HEK293T (cell line): Measurements from ENCODE around the gene CLEC1A.

Experiments
- BHLHE40 ChIP-seq: fragments of 450-650 bp; IDR thresholded peaks from 2 replicates; pipeline ENCODE4 v1.6.1; 2016; ENCODE audit warnings: mild to moderate bottlenecking, moderate library complexity, borderline replicate concordance
- CTBP1 ChIP-seq: fragments of 450-650 bp; IDR thresholded peaks from 2 replicates; pipeline ENCODE4 v1.6.1; 2016; ENCODE audit warnings: borderline replicate concordance
- TARDBP ChIP-seq: fragments of 450-650 bp; IDR thresholded peaks from 2 replicates; pipeline ENCODE4 v1.6.1; 2016

DNA sequence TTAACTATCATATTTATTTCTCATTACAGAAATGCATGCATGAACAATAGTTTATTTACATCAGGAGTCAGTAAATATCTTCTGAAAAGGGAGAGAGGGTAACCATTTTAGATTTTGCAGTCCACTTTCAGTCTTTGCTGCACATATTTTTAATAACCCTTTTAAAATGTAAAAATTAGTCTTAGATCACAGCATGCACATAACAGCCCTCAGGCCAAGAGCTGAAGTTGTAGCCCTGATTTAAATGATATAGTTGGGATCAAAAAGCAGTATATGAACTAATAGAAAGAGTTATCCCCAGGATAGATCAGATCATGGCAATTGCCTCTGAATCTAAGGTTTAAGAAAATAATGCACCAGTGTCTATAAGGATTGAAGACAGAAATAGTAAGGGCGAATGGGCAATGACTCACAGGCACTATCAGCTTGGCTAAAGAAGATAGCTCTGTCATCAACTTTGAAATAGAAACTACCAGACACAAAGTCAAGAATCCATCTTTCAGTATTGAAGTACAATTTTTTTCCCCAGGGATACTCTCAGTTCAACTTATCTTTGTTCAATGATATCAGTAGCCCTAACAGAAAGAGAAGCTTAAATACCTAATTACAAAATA is 44.3 kb upstream of the CLEC1A start:
- TF ChIP-seq CTBP1 (no peak), TARDBP (no peak), BHLHE40 (no peak)
